HepG2 (cell line): ENCODE results near the gene GSTA1. TPM values are rescaled to one million over a fixed set of nuclear protein-coding genes. Genes with fewer than 3 reads are reported as not detected.

ENCODE experiments used
- GATAD2A ChIP-seq: IDR thresholded peaks from 2 replicates; pipeline ENCODE4 v1.6.1; 2016
- KLF16 ChIP-seq, 2 experiments: sonication (generic) in 1 of 2; formaldehyde crosslinking in 1 of 2; IDR thresholded peaks; 2 replicates each; pipeline versions ENCODE4 v1.6.1 to v1.8.0; 2016 to 2023; ENCODE audit warnings: missing genetic modification reagents in 2 of 2, missing compliant biosample characterization in 1 of 2
- RBFOX2 ChIP-seq: fragments of 200-400 bp; formaldehyde crosslinking; IDR thresholded peaks from 2 replicates; pipeline ENCODE4 v1.6.1; 2017; ENCODE audit warnings: low read depth, mild to moderate bottlenecking, low read length
- ZNF552 ChIP-seq: sonication (generic); formaldehyde crosslinking; IDR thresholded peaks from 2 replicates; pipeline ENCODE4 v1.9.0; 2022; ENCODE audit warnings: missing genetic modification reagents, mild to moderate bottlenecking, borderline replicate concordance
- ZNF720 ChIP-seq: sonication (generic); formaldehyde crosslinking; IDR thresholded peaks from 2 replicates; pipeline ENCODE4 v1.4.0; 2020; ENCODE audit warnings: missing genetic modification reagents
- ZSCAN31 ChIP-seq: sonication (generic); formaldehyde crosslinking; IDR thresholded peaks from 2 replicates; pipeline ENCODE4 v1.5.0; 2020; ENCODE audit warnings: low read depth, mild to moderate bottlenecking, missing genetic modification reagents
- polyA plus RNA-seq, 8 experiments: library from polyadenylated mRNA; depleted of rRNA in 3 of 8; stranded (reverse) in 7 of 8; unstranded in 1 of 8; fragments of >200 nt; fragmentation: Illumina TruSeq in 4 of 8; extraction: Trizol in 4 of 8; gene quantifications; 2 replicates each; pipeline versions ENCODE4 v1.2.1 to v1.2.3, GENCODE V29; 2011 to 2016; ENCODE audit warnings: low read depth in 4 of 8, missing spikeins in 1 of 8, mixed read lengths in 1 of 8; ENCODE audit not compliant: insufficient read depth in 1 of 8
- total RNA-seq, 5 experiments: library from RNA; depleted of rRNA; stranded (reverse); fragments of >200 nt; fragmentation: Illumina TruSeq; extraction: Trizol; gene quantifications; 2 replicates each; pipeline ENCODE4 v1.2.3, GENCODE V29; 2016; ENCODE audit warnings: low read depth in 1 of 5
- TF ChIP-seq, protein P1 (sequence below): IDR thresholded peaks from 2 replicates; pipeline ENCODE4 v1.6.1; 2016
- TF ChIP-seq, protein P2 (sequence below): sonication (generic); formaldehyde crosslinking; IDR thresholded peaks from 2 replicates; pipeline ENCODE4 v1.4.0; 2020; ENCODE audit warnings: missing genetic modification reagents
- TF ChIP-seq, protein P3 (sequence below): sonication (generic); formaldehyde crosslinking; IDR thresholded peaks from 2 replicates; pipeline ENCODE4 v1.4.0; 2020; ENCODE audit warnings: missing genetic modification reagents
- TF ChIP-seq, protein P4 (sequence below): sonication (generic); formaldehyde crosslinking; IDR thresholded peaks from one replicate; pipeline ENCODE4 v1.5.1; 2020; ENCODE audit warnings: mild to moderate bottlenecking, missing genetic modification reagents; ENCODE audit errors: not compliant biosample characterization

GSTA1 gene
- total and polyA plus RNA-seq, 2 of the 13 experiments (the other 11 are each of a cell fraction or from before 2014, with no cell fraction given), result 6.2 to 282 TPM

DNA sequence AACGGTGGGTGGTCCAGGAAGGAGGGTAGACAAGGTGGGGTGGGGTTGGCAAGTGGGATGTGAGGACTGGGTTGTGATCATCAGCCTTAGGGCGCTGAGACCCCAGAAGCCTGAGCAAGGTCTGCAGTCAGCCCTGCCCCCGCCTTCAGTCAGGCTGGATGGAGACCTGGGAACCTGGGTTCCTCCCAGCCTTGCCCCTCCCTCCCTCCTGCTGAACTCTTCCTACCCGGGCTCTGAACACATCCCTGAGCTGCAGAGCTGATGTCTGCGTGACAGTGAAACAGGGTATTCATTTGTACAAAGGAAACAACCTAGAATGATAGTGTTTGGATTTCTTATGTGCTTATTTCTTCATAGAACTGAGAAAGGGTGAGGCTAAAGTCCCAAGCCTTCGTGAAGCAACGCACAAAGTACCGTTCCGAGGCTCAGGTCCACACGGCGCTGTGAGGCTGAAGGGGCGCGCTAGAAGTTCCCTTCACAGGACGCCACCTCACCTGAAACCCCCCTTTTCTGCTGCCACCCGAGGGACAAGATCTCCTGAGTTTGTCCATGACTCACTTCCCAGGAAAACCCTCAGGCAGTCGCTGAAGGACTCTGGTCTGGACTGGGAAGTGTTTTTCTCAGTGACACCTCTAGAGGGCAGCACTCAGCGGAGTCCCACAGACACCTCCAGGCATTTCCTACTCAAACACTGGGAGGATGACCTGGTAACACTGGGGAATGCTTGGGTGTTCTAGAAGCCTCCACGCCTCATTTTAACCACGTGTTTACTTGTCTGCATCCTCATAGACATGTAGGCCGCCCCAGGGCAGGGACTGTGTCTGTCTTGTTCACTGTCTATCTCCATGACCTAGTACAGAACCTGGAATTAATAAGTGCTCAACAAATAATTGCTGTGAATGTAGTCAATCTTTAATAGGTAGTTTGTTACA lies 35.8 kb upstream of the GSTA1 start (continued):
- TF ChIP-seq, protein P1, sequence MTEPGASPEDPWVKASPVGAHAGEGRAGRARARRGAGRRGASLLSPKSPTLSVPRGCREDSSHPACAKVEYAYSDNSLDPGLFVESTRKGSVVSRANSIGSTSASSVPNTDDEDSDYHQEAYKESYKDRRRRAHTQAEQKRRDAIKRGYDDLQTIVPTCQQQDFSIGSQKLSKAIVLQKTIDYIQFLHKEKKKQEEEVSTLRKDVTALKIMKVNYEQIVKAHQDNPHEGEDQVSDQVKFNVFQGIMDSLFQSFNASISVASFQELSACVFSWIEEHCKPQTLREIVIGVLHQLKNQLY (CRISPR knock-in tag), result no peak
- TF ChIP-seq KLF16 (CRISPR knock-in tag; IDR thresholded peaks at IDR 0.05) (peak in 1 of 2 experiments; percentile 61; a peak in 1 of 4 replicates), ZSCAN31 (CRISPR knock-in tag) (no peak), ZNF552 (no peak), RBFOX2 (no peak), GATAD2A (CRISPR knock-in tag) (peak; percentile 74), ZNF720 (CRISPR knock-in tag) (no peak)
- TF ChIP-seq, protein P2, sequence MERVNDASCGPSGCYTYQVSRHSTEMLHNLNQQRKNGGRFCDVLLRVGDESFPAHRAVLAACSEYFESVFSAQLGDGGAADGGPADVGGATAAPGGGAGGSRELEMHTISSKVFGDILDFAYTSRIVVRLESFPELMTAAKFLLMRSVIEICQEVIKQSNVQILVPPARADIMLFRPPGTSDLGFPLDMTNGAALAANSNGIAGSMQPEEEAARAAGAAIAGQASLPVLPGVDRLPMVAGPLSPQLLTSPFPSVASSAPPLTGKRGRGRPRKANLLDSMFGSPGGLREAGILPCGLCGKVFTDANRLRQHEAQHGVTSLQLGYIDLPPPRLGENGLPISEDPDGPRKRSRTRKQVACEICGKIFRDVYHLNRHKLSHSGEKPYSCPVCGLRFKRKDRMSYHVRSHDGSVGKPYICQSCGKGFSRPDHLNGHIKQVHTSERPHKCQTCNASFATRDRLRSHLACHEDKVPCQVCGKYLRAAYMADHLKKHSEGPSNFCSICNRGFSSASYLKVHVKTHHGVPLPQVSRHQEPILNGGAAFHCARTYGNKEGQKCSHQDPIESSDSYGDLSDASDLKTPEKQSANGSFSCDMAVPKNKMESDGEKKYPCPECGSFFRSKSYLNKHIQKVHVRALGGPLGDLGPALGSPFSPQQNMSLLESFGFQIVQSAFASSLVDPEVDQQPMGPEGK (CRISPR knock-in tag), result peak; percentile 13; the same call in 1 of the 2 replicates
- TF ChIP-seq, protein P3, sequence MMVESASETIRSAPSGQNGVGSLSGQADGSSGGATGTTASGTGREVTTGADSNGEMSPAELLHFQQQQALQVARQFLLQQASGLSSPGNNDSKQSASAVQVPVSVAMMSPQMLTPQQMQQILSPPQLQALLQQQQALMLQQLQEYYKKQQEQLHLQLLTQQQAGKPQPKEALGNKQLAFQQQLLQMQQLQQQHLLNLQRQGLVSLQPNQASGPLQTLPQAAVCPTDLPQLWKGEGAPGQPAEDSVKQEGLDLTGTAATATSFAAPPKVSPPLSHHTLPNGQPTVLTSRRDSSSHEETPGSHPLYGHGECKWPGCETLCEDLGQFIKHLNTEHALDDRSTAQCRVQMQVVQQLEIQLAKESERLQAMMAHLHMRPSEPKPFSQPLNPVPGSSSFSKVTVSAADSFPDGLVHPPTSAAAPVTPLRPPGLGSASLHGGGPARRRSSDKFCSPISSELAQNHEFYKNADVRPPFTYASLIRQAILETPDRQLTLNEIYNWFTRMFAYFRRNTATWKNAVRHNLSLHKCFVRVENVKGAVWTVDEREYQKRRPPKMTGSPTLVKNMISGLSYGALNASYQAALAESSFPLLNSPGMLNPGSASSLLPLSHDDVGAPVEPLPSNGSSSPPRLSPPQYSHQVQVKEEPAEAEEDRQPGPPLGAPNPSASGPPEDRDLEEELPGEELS (CRISPR knock-in tag), result no peak
- TF ChIP-seq, protein P4, sequence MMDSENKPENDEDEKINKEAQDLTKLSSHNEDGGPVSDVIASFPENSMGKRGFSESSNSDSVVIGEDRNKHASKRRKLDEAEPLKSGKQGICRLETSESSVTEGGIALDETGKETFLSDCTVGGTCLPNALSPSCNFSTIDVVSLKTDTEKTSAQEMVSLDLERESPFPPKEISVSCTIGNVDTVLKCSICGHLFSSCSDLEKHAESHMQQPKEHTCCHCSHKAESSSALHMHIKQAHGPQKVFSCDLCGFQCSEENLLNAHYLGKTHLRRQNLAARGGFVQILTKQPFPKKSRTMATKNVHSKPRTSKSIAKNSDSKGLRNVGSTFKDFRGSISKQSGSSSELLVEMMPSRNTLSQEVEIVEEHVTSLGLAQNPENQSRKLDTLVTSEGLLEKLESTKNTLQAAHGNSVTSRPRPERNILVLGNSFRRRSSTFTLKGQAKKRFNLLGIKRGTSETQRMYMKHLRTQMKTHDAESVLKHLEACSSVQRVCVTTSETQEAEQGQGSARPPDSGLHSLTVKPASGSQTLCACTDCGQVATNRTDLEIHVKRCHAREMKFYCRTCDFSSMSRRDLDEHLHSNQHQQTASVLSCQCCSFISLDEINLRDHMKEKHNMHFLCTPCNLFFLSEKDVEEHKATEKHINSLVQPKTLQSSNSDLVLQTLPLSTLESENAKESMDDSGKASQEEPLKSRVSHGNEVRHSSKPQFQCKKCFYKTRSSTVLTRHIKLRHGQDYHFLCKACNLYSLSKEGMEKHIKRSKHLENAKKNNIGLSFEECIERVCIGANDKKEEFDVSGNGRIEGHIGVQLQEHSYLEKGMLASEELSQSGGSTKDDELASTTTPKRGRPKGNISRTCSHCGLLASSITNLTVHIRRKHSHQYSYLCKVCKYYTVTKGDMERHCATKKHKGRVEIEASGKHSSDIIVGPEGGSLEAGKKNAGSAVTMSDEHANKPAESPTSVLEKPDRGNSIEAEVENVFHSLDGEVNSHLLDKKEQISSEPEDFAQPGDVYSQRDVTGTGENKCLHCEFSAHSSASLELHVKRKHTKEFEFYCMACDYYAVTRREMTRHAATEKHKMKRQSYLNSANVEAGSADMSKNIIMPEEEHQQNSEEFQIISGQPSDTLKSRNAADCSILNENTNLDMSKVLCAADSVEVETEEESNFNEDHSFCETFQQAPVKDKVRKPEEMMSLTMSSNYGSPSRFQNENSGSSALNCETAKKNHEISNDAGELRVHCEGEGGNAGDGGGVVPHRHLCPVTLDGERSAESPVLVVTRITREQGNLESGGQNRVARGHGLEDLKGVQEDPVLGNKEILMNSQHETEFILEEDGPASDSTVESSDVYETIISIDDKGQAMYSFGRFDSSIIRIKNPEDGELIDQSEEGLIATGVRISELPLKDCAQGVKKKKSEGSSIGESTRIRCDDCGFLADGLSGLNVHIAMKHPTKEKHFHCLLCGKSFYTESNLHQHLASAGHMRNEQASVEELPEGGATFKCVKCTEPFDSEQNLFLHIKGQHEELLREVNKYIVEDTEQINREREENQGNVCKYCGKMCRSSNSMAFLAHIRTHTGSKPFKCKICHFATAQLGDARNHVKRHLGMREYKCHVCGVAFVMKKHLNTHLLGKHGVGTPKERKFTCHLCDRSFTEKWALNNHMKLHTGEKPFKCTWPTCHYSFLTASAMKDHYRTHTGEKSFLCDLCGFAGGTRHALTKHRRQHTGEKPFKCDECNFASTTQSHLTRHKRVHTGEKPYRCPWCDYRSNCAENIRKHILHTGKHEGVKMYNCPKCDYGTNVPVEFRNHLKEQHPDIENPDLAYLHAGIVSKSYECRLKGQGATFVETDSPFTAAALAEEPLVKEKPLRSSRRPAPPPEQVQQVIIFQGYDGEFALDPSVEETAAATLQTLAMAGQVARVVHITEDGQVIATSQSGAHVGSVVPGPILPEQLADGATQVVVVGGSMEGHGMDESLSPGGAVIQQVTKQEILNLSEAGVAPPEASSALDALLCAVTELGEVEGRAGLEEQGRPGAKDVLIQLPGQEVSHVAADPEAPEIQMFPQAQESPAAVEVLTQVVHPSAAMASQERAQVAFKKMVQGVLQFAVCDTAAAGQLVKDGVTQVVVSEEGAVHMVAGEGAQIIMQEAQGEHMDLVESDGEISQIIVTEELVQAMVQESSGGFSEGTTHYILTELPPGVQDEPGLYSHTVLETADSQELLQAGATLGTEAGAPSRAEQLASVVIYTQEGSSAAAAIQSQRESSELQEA (CRISPR knock-in tag), result peak; percentile 7
